ENCODE results near the gene GZF1.

- TF ChIP-seq BACH2 (CRISPR knock-in tag; IDR thresholded peaks at IDR 0.05; ENCODE audit: borderline replicate concordance), result no peak
- TF ChIP-seq RARB (CRISPR knock-in tag; IDR thresholded peaks at IDR 0.05), result no peak
- no peak for TF ChIP-seq ZNF70 (CRISPR knock-in tag; IDR thresholded peaks at IDR 0.05)
- no peak for TF ChIP-seq ZNF8 (CRISPR knock-in tag; IDR thresholded peaks at IDR 0.05)
- TF ChIP-seq POU6F1 (CRISPR knock-in tag; IDR thresholded peaks at IDR 0.05; ENCODE audit: borderline replicate concordance, low read depth), result no peak
- no peak for TF ChIP-seq CSDC2 (CRISPR knock-in tag; IDR thresholded peaks at IDR 0.05)
- TF ChIP-seq CREB5 (CRISPR knock-in tag; IDR thresholded peaks at IDR 0.05; ENCODE audit: low read depth), result no peak
- TF ChIP-seq ZFP30 (CRISPR knock-in tag; IDR thresholded peaks at IDR 0.05), result no peak
- no peak for TF ChIP-seq PATZ1 (CRISPR knock-in tag; IDR thresholded peaks at IDR 0.05; ENCODE audit: borderline replicate concordance)
- no peak for TF ChIP-seq TCF4 (CRISPR knock-in tag; IDR thresholded peaks at IDR 0.05; ENCODE audit: borderline replicate concordance)
- no peak for TF ChIP-seq ZFP3 (CRISPR knock-in tag; IDR thresholded peaks at IDR 0.05)
- TF ChIP-seq ESRRG (CRISPR knock-in tag; IDR thresholded peaks at IDR 0.05), result no peak
- no peak for TF ChIP-seq PPARA (CRISPR knock-in tag; IDR thresholded peaks at IDR 0.05; ENCODE audit: borderline replicate concordance)
- TF ChIP-seq GLIS3 (CRISPR knock-in tag; IDR thresholded peaks at IDR 0.05), result no peak
Measured at GRCh38 chr20:23357767-23358562, 4.0 kb upstream of the GZF1 start.
